ENCODE measurements around the gene SLC10A1.
A peak's percentile ranks its signal among the peaks of the same experiment; 100 is the strongest.
"Not testable (repeated sequence)": the region's sequence is repeated elsewhere in the genome, so short reads cannot be mapped to it uniquely, and the experiment has no call there.

Gene SLC10A1

GRCh38 chr14:69769623-69770022, 27.4 kb downstream of the SLC10A1 start:
- DNase-seq (ENCODE audit: low spot score) = no peak

GRCh38 chr14:69768873-69769272, 28.2 kb downstream of the SLC10A1 start:
- no peak for DNase-seq (ENCODE audit: low spot score)

GRCh38 chr14:69767369-69767999, 29.6 kb downstream of the SLC10A1 start:
- peak; percentile 89 for DNase-seq (ENCODE audit: low spot score)

DNA sequence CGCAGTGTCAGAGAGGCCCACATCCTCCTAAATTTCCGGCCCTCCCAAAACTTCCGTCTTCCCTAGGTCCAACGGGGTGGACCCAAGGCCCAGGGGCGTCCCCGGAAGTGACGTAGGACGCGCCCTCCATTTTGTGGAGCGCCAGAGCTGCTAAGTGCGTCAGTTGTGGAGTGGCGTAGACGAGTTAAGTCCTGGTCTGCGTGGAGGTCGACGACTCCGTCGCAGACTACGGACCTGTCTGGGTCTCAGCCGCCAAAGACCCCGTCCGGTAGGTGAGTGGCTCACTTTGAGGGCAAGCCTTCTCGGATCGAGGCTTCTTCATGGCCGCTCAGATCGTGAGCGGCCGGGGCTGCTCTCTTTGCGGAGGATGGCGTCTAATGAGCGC, 30.1 kb downstream of the SLC10A1 start, which contains the start of gene SRSF5:
Gene SRSF5 (plus strand): TSS at position 159 of the 385 bp plus-strand sequence. CDS start 1,015 bp downstream, outside the sequence.
- DNase-seq (ENCODE audit: low spot score) = peak; percentile 98

GRCh38 chr14:69763761-69764510, 33.1 kb downstream of the SLC10A1 start:
- DNase-seq (ENCODE audit: low spot score) = no peak

- no peak for DNase-seq (ENCODE audit: low spot score)
These were observed 36.2 kb downstream of the SLC10A1 start for GRCh38 chr14:69760810-69761209.

DNA sequence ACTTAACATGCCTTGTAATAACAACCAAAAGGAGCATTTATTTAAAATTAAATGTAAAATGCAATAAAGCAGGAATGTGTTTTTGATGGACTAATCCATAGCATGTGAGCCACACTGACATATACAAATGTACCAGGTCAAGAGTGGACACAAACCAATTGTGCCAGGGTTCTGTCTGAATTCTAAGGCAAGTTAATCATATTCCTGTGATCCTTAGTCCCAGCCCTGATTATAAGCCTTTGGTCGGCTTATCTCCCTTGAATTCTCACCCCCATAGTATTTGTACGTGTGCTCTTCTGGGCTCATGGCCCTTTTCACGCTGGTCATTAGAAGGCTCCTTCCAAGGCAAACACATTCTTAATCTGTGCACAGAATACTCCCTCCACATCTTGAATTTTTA, 40.7 kb downstream of the SLC10A1 start:
- no peak for DNase-seq (ENCODE audit: low spot score)

DNA sequence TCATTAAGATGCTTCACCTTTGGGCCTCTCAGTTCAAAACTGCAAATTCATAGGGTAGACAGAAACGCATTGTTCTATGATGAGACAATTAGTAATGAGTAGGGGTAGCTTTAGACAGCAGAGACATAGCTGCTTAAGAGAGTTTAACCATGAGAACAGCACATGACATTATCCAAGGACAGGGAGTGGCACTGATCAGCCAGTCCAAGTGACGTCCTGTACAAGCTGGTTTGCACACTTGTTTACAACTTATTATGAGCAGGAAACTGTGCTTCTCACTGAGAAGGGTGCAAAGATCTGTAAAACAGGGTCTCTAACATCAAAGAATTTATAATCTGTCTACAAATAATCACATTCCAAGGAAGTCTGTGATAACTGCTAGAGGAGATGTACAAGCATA, 41.3 kb downstream of the SLC10A1 start:
- no peak for DNase-seq (ENCODE audit: low spot score)

DNA sequence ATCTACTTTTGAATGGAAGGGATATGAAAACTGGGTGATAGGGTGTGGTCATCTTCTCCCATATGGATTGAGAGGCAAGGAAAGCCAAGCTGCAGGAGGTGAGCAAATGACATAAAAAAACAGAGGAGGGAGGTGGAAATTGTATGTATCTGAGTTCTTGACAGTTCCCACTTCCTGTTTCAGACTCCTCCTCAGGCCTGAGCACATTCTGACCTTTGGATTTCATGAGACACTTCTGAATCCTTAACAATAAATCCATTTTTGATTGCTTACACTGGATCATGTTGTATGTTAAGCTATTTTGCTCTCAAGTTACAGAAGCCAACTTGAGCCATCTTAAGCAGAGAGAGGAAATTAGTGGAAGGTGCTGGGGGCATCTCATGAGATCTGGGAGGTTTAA, 41.7 kb downstream of the SLC10A1 start:
- DNase-seq (ENCODE audit: low spot score) = no peak

DNA sequence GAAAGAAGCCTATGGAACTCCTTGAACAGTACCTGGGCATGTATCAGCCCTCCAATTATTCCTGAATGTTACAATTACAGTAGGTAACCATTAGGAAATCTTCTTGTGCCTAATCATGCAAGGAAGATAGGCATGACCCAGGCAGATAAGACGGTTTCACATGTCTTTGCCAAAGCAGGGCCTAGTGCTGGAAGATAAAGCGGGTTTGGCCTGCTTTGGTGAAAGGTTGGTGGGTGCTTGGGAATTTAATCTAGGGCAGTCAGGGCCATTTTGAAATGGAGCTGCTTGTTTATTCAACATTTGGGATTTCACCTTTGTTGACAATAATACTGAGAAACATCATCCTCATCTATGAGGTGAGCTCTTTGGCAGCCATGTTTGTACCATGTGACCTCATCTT, 42.6 kb downstream of the SLC10A1 start:
- no peak for DNase-seq (ENCODE audit: low spot score)

DNA sequence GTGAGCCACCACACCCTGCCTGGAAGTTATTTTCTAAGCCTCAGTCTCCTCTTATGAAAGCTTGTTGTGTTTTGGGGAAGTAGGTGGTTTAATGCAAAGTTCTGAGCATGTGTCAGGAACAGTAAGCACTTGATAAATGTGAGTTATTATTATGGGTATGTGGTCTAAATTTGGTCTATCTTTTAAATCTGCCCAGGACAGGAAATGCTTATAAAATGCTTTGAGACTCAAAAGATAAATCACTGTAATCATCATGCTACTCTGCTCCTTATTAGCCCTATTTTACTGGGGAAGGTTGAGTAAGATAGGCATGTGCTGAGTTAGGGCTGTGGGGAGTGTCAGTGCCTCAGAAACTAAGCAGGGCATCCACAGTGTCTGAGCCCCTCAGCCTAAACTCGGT, 43.2 kb downstream of the SLC10A1 start:
- DNase-seq (ENCODE audit: low spot score) = no peak

GRCh38 chr14:69752773-69753172, 44.3 kb downstream of the SLC10A1 start:
- DNase-seq (ENCODE audit: low spot score) = no peak

DNA sequence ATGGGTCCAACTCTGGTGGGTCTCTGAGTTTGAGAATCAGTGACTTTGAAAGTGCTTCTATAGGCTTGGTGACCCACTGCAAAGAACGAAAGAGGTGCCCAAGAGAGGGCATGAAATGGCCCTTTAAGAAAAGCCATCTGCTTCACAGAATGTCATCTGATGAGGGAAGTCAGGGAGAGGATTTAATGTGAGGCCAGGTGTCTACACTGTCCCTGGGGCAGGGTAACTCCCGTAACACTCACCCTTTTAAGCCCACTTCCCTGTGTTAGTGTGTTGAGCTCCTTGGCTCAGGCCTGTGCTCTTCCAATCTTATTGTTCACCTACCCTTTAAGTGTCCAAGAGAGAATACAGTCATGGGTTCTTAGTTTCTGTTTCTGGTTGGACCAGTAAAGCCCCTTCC, 46.5 kb downstream of the SLC10A1 start:
- no peak for DNase-seq (ENCODE audit: low spot score)

- DNase-seq (ENCODE audit: low spot score) = no peak
These were observed 47.1 kb downstream of the SLC10A1 start for GRCh38 chr14:69749956-69750355.

DNA sequence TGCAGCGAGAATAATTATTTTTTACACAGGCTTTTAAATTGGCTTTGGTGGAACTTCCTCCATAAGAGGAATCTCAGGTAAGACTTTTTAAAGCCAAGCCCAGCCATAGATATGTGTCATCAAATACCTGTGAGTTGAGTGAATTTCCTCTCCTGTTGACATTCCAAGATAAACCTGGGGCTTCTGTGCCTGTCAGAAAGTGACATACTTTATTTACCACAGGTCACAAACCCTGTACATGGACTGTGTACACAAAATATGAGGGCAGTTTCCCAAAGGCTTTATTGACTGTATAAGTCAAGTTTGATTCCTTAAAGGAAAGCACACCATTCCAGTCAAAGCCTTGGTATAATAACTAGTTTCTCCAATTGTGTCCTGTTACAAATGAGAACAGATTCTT, 56.0 kb downstream of the SLC10A1 start:
- no peak for DNase-seq (ENCODE audit: low spot score)

GRCh38 chr14:69736405-69736804, 60.6 kb downstream of the SLC10A1 start:
- DNase-seq (ENCODE audit: low spot score) = not testable (repeated sequence)

GRCh38 chr14:69731919-69732598, 65.0 kb downstream of the SLC10A1 start:
- not testable (repeated sequence) for DNase-seq (ENCODE audit: low spot score)

- no peak for DNase-seq (ENCODE audit: low spot score)
These were observed 69.2 kb downstream of the SLC10A1 start for GRCh38 chr14:69727860-69728259.

GRCh38 chr14:69726761-69727511, 70.1 kb downstream of the SLC10A1 start:
- peak; percentile 85 for DNase-seq (ENCODE audit: low spot score)
